ENCODE data around the gene REXO4. TPM values are rescaled to one million over a fixed set of nuclear protein-coding genes. Genes with fewer than 3 reads are reported as not detected.
A peak's percentile ranks its signal among the peaks of the same experiment; 100 is the strongest.

Gene REXO4
- total and polyA plus RNA-seq, 2 of the 13 experiments (the other 11 are each of a cell fraction or from before 2014, with no cell fraction given): 18.5 to 30.4 TPM

DNA sequence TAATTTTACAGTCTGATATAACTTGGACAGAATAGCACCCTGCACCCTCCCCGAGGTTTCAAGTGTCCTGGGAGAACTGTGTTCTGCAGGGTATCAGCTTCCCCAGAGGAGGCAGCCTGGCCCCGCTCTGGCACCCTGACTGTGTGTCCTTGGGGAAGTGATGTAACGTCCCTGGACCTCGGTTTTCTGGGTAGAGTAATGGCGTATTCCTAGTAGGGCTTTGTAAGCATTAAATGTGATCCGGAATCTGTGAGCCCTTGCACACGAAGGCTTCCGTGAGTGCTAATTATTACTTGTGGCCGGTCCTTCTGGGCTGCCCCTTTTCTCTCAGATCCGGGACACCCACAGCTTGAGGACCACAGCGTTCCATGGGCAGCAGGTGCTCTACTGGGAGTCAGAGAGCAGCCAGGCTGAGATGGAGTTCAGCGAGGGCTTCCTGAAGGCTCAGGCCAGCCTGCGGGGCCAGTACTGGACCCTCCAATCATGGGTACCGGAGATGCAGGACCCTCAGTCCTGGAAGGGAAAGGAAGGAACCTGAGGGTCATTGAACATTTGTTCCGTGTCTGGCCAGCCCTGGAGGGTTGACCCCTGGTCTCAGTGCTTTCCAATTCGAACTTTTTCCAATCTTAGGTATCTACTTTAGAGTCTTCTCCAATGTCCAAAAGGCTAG is 41.0 kb upstream of the REXO4 start (continued):
- TF ChIP-seq RARA (CRISPR knock-in tag; IDR thresholded peaks at IDR 0.05) (peak; percentile 27; the same call in 1 of the 2 replicates), ZNF747 (CRISPR knock-in tag; IDR thresholded peaks at IDR 0.05; ENCODE audit: borderline replicate concordance) (no peak), KDM2A (CRISPR knock-in tag; IDR thresholded peaks at IDR 0.05; ENCODE audit: borderline replicate concordance, low read depth) (no peak), ZNF781 (CRISPR knock-in tag; IDR thresholded peaks at IDR 0.05; ENCODE audit: borderline replicate concordance, not compliant biosample characterization) (no peak), TBX2 (CRISPR knock-in tag; IDR thresholded peaks at IDR 0.05; ENCODE audit: borderline replicate concordance) (peak; percentile 23; the same call in 1 of the 2 replicates), ZMYM2 (CRISPR knock-in tag; IDR thresholded peaks at IDR 0.05) (no peak), CENPT (CRISPR knock-in tag; IDR thresholded peaks at IDR 0.05; ENCODE audit: low read depth) (no peak), ZBTB37 (CRISPR knock-in tag; IDR thresholded peaks at IDR 0.05) (no peak), YY1 (IDR thresholded peaks at IDR 0.05; ENCODE audit: insufficient read depth, insufficient replicate concordance, low read depth, low read length) (no peak), IKZF4 (CRISPR knock-in tag; IDR thresholded peaks at IDR 0.05; ENCODE audit: borderline replicate concordance, low read depth, not compliant biosample characterization) (no peak), FOSL1 (CRISPR knock-in tag; IDR thresholded peaks at IDR 0.05; ENCODE audit: borderline replicate concordance) (no peak), SIX4 (CRISPR knock-in tag; IDR thresholded peaks at IDR 0.05) (no peak), ZNF670 (CRISPR knock-in tag; IDR thresholded peaks at IDR 0.05; ENCODE audit: borderline replicate concordance) (no peak), SP1 (IDR thresholded peaks at IDR 0.05) (no peak), SP1 (CRISPR knock-in tag; IDR thresholded peaks at IDR 0.05) (no peak; the same call in 1 of the 2 replicates), TEAD2 (CRISPR knock-in tag; IDR thresholded peaks at IDR 0.05) (no peak), ZNF775 (CRISPR knock-in tag; IDR thresholded peaks at IDR 0.05; ENCODE audit: borderline replicate concordance) (no peak), THRA (CRISPR knock-in tag; IDR thresholded peaks at IDR 0.05; ENCODE audit: borderline replicate concordance) (no peak), ARID5B (CRISPR knock-in tag; IDR thresholded peaks at IDR 0.05) (no peak), CCDC6 (CRISPR knock-in tag; IDR thresholded peaks at IDR 0.05) (no peak), ZNF629 (CRISPR knock-in tag; conservative IDR thresholded peaks at IDR 0.05) (no peak), ZNF282 (IDR thresholded peaks at IDR 0.05; ENCODE audit: partially characterized antibody) (no peak)
- TF ChIP-seq, protein P1, sequence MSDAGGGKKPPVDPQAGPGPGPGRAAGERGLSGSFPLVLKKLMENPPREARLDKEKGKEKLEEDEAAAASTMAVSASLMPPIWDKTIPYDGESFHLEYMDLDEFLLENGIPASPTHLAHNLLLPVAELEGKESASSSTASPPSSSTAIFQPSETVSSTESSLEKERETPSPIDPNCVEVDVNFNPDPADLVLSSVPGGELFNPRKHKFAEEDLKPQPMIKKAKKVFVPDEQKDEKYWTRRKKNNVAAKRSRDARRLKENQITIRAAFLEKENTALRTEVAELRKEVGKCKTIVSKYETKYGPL (CRISPR knock-in tag; IDR thresholded peaks at IDR 0.05): no peak
